ENCODE results near the gene YWHAB.

DNA sequence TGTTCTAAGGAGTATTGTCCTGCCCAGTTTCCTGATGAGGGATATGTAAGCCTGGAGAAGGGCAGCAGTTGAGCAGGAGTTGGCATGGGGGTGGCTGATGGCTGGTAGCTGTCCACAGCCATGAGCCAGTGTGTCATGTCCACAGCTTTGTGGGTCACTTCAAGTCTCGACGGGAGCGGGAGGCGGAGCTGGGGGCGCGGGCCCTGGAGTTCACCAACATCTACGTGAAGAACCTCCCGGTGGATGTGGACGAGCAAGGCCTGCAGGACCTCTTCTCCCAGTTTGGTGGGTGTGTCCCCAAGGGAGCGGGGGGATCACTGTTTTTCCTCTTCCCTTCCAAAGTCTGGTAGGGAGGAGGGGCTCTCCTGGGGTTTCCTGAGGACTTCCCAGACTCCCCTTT lies 33.3 kb downstream of the YWHAB start:
- TF ChIP-seq, protein P1, sequence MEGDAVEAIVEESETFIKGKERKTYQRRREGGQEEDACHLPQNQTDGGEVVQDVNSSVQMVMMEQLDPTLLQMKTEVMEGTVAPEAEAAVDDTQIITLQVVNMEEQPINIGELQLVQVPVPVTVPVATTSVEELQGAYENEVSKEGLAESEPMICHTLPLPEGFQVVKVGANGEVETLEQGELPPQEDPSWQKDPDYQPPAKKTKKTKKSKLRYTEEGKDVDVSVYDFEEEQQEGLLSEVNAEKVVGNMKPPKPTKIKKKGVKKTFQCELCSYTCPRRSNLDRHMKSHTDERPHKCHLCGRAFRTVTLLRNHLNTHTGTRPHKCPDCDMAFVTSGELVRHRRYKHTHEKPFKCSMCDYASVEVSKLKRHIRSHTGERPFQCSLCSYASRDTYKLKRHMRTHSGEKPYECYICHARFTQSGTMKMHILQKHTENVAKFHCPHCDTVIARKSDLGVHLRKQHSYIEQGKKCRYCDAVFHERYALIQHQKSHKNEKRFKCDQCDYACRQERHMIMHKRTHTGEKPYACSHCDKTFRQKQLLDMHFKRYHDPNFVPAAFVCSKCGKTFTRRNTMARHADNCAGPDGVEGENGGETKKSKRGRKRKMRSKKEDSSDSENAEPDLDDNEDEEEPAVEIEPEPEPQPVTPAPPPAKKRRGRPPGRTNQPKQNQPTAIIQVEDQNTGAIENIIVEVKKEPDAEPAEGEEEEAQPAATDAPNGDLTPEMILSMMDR (IDR thresholded peaks at IDR 0.05; ENCODE audit: low read length), result no peak
- TF ChIP-seq EZH2 (IDR thresholded peaks at IDR 0.05; ENCODE audit: borderline replicate concordance, low read length), result no peak

Data from OCI-LY1 (cell line).